ENCODE data around the gene CWC25.

DNA sequence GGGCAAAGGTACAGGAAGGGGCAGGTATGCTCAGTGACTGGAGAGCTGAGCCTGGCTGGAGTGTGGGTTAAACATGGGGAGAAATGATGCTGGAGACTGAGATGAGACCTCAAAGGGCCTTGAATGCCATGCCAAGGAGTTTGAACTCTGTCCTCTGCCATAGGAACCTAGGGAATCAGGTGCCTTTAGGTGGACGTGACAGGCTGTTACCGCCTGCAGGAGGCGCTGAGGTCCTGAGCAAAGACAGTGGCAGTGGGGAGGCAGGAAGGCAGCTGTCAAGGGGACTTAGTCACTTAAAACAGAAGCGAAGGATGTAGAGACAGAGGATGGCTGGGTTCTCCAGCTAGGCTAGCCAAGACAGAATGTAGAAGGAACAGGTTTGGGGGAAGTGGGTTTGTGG, 63.5 kb downstream of the CWC25 start:
- TF ChIP-seq CTCF (IDR thresholded peaks at IDR 0.05) (no peak), POLR2A (IDR thresholded peaks at IDR 0.05) (no peak)

Measured in body of pancreas (tissue), 4 donors.